Osteocyte (in vitro differentiated cells): Measurements from ENCODE around the gene OR9Q1. TPM values are rescaled to one million over a fixed set of nuclear protein-coding genes. Genes with fewer than 3 reads are reported as not detected.

Experiments used
- DNase-seq: peaks from one replicate; pipeline ENCODE4 v3.0.0; 2021; ENCODE audit warnings: mixed read lengths; ENCODE audit not compliant: unreplicated experiment; ENCODE audit errors: extremely low spot score
- H3K27ac Mint-ChIP-seq: one replicate; pipeline ENCODE4 v1.8.0; 2021; ENCODE audit warnings: mild to moderate bottlenecking, mixed read lengths; ENCODE audit not compliant: unreplicated experiment
- H3K27me3 Mint-ChIP-seq: one replicate; pipeline ENCODE4 v1.8.0; 2021; ENCODE audit warnings: mixed read lengths; ENCODE audit not compliant: unreplicated experiment
- H3K36me3 Mint-ChIP-seq: one replicate; pipeline ENCODE4 v1.8.0; 2021; ENCODE audit warnings: mixed read lengths; ENCODE audit not compliant: unreplicated experiment
- H3K4me1 Mint-ChIP-seq: one replicate; pipeline ENCODE4 v1.8.0; 2021; ENCODE audit warnings: mixed read lengths; ENCODE audit not compliant: unreplicated experiment
- H3K4me3 Mint-ChIP-seq: one replicate; pipeline ENCODE4 v1.8.0; 2021; ENCODE audit warnings: mild to moderate bottlenecking, moderate library complexity, mixed read lengths; ENCODE audit not compliant: unreplicated experiment
- H3K9me3 Mint-ChIP-seq: one replicate; pipeline ENCODE4 v1.8.0; 2021; ENCODE audit warnings: mixed read lengths; ENCODE audit not compliant: unreplicated experiment
- long read RNA-seq: library from polyadenylated mRNA; unstranded; transcript quantifications from one replicate; pipeline ENCODE4 v2.0.0, GENCODE V29; 2021
- total RNA-seq: library from RNA; stranded (reverse); gene quantifications from 2 replicates; pipeline ENCODE4 v1.2.1, GENCODE V29; 2021
- TF ChIP-seq, protein P1 (sequence below): fragments of 200-600 bp; sonication (generic); IDR thresholded peaks from 2 replicates; pipeline ENCODE4 v1.5.0; 2021; ENCODE audit warnings: antibody characterized with exemption, mild to moderate bottlenecking, moderate library complexity

Gene OR9Q1, protein sequence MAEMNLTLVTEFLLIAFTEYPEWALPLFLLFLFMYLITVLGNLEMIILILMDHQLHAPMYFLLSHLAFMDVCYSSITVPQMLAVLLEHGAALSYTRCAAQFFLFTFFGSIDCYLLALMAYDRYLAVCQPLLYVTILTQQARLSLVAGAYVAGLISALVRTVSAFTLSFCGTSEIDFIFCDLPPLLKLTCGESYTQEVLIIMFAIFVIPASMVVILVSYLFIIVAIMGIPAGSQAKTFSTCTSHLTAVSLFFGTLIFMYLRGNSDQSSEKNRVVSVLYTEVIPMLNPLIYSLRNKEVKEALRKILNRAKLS
- not detected in 2 replicates for total RNA-seq
- long read RNA-seq, result 0 reads

DNA sequence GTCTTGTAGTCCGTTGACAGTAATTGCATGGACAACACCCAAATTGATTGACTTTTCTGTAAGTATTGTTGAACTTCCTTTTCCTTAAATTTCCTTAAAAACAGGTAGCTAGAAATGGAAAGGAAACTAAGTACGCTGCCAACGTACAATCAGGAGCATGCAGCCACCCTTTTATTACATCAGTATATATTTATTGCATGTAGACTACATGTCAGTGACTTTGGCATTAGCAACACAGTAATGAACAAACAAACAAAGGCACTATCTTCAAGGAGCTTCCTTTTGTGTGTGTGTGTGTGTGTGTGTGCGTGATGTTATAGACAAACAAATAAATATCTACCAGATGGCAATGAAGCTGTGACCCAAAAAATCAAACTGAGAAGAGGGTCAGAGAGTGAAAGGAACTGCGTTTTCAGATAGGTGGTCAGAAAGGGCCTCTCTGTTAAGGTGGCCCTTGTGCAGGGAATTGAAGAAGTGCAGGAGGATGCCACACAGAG is at the start of gene OR9Q1:
OR9Q1 (plus strand) TSS at position 447 of the 497 bp plus-strand sequence. CDS start 155,564 bp downstream, outside the sequence.
- H3K9me3 Mint-ChIP-seq, result no peaks in the 10 kb centered on the region
- no peak for DNase-seq
- no peak within 1 kb of the TSS for H3K27ac Mint-ChIP-seq
- TF ChIP-seq, protein P1, sequence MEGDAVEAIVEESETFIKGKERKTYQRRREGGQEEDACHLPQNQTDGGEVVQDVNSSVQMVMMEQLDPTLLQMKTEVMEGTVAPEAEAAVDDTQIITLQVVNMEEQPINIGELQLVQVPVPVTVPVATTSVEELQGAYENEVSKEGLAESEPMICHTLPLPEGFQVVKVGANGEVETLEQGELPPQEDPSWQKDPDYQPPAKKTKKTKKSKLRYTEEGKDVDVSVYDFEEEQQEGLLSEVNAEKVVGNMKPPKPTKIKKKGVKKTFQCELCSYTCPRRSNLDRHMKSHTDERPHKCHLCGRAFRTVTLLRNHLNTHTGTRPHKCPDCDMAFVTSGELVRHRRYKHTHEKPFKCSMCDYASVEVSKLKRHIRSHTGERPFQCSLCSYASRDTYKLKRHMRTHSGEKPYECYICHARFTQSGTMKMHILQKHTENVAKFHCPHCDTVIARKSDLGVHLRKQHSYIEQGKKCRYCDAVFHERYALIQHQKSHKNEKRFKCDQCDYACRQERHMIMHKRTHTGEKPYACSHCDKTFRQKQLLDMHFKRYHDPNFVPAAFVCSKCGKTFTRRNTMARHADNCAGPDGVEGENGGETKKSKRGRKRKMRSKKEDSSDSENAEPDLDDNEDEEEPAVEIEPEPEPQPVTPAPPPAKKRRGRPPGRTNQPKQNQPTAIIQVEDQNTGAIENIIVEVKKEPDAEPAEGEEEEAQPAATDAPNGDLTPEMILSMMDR, result no peak
- no peaks in the 10 kb centered on the region for H3K4me1 Mint-ChIP-seq
- no peaks in the 10 kb centered on the region for H3K27me3 Mint-ChIP-seq
- H3K4me3 Mint-ChIP-seq, result no peak within 1 kb of the TSS
- H3K36me3 Mint-ChIP-seq, result no peaks in the 10 kb centered on the region

DNA sequence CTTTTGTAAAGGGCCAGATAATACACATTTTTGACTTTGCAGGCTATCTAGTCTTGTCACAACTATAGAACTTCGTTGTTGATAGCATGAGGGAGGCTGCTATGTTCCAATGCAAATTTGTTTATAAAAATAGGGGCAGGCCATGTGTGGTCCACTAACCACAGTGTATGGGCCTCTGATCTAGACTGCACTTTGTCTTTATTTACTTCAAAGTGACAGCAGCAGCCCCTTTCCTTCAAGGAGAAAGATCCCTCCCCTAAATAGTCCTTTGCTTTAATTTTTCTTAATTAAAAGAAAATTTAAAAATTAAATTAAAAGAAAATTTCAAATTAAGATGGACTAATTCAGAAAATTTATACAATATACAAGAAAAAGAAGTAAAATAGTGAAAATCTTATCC is 49.5 kb upstream of the OR9Q1 start:
- Mint-ChIP-seq H3K9me3 (no peaks in the 10 kb centered on the region), H3K27ac (no peak overlapping the region), H3K27me3 (peaks cover 4% of the 10 kb centered on the region), H3K36me3 (no peaks in the 10 kb centered on the region), H3K4me3 (no peak overlapping the region), H3K4me1 (no peaks in the 10 kb centered on the region)
- no peak for DNase-seq
- TF ChIP-seq, protein P1, result no peak

DNA sequence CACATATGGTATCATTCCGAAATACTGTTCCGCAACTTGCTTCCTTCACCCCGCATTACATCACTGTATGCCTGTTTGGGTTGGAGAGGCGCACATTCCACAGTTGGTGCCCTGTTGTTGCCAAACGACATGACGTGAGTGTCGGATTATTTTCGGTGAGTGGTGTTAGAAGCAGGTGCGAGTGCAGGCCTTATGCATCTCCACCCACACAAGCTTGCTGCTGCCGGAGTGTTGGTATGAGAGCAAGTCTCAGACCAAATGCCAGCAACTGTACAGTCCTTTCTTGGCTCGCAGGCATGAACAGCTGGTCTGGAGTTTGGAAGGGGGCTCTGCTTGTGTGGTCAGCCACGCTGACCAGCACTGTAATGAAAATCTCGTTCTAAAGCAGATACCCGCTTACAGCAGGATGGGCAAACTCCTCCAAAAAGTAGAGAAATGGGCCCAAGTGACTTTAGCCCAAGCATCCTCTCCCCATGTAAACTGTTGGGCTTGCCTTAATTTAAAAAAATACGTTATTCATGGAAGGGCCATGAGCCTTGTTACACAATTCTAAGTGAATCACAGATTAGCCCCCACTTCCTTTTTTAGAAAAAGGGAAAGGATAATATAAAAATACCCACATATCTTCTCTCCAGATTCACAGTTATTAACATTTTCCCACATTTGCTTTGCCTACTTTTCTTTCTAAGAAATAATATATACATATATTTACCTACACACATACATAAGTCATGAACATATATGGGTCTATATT is 48.7 kb upstream of the OR9Q1 start:
- Mint-ChIP-seq H3K4me3 (no peak overlapping the region), H3K36me3 (no peaks in the 10 kb centered on the region), H3K4me1 (no peaks in the 10 kb centered on the region), H3K27me3 (peaks cover 4% of the 10 kb centered on the region), H3K9me3 (no peaks in the 10 kb centered on the region), H3K27ac (no peak overlapping the region)
- TF ChIP-seq, protein P1, result no peak
- DNase-seq, result no peak

DNA sequence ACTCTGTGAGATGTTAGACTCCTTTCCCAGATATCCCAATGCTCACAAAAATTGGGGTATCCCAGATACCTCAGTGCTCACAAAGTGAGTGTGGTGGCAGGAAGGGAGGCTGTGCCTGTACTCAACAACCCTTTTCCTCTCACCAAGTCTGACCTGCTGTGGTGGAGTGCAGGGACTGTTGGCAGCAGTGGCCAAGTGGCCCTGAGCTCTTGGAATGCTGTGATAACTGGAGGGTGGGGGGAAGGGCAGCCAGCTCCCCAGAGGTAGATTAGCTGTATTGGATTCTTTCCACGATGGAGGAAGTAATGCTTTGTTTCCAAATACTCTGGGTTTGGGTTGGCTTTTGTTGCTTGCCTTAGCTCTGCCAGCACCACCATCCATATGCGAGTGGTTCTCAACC is 46.0 kb upstream of the OR9Q1 start:
- Mint-ChIP-seq H3K36me3 (no peaks in the 10 kb centered on the region), H3K27me3 (peaks cover 5% of the 10 kb centered on the region), H3K9me3 (no peaks in the 10 kb centered on the region), H3K4me3 (no peak overlapping the region), H3K27ac (no peak overlapping the region), H3K4me1 (no peaks in the 10 kb centered on the region)
- DNase-seq, result no peak
- TF ChIP-seq, protein P1, result no peak
